Activated naive CD4-positive, alpha-beta T cell treated with anti-CD3 and anti-CD28 coated beads, Interleukin-2, amount 50 U/mL, for 16 hours (primary cell): ENCODE measurements around the gene COL8A1.

Experiments
- DNase-seq: peaks from one replicate; pipeline ENCODE4 v3.0.0-alpha.2; 2020

COL8A1 gene

GRCh38 chr3:99678023-99678422 lies 39.6 kb downstream of the COL8A1 start:
- DNase-seq = no peak

GRCh38 chr3:99678896-99679295 lies 40.5 kb downstream of the COL8A1 start:
- no peak for DNase-seq

GRCh38 chr3:99681512-99681911 lies 43.1 kb downstream of the COL8A1 start:
- no peak for DNase-seq

GRCh38 chr3:99681976-99682375 lies 43.6 kb downstream of the COL8A1 start:
- no peak for DNase-seq

- DNase-seq = no peak
Measured at GRCh38 chr3:99683465-99683864, 45.1 kb downstream of the COL8A1 start.

- no peak for DNase-seq
Measured at GRCh38 chr3:99683876-99684275, 45.5 kb downstream of the COL8A1 start.

- no peak for DNase-seq
Measured at GRCh38 chr3:99684644-99685043, 46.2 kb downstream of the COL8A1 start.

GRCh38 chr3:99686469-99686868 lies 48.1 kb downstream of the COL8A1 start:
- DNase-seq = no peak

- peak; percentile 19 for DNase-seq
Measured at GRCh38 chr3:99686955-99687612, 48.7 kb downstream of the COL8A1 start.

- no peak for DNase-seq
Measured at GRCh38 chr3:99690761-99691369, 52.5 kb downstream of the COL8A1 start.

- no peak for DNase-seq
Measured at GRCh38 chr3:99693636-99694035, 55.2 kb downstream of the COL8A1 start.

- DNase-seq = no peak
Measured at GRCh38 chr3:99696497-99696896, 58.1 kb downstream of the COL8A1 start.

- DNase-seq = no peak
Measured at GRCh38 chr3:99697250-99697649, 58.9 kb downstream of the COL8A1 start.

GRCh38 chr3:99698932-99699331 lies 60.5 kb downstream of the COL8A1 start:
- no peak for DNase-seq

GRCh38 chr3:99699841-99700240 lies 61.4 kb downstream of the COL8A1 start:
- DNase-seq = no peak

GRCh38 chr3:99700631-99701268 lies 62.4 kb downstream of the COL8A1 start:
- no peak for DNase-seq

GRCh38 chr3:99702953-99703943 lies 64.9 kb downstream of the COL8A1 start:
- no peak for DNase-seq

GRCh38 chr3:99704417-99704816 lies 66.0 kb downstream of the COL8A1 start:
- DNase-seq = no peak

GRCh38 chr3:99706410-99706809 lies 68.0 kb downstream of the COL8A1 start:
- no peak for DNase-seq

- DNase-seq = no peak
Measured at GRCh38 chr3:99708207-99708745, 69.9 kb downstream of the COL8A1 start.

- no peak for DNase-seq
Measured at GRCh38 chr3:99709686-99710085, 71.3 kb downstream of the COL8A1 start.

- no peak for DNase-seq
Measured at GRCh38 chr3:99710094-99710493, 71.7 kb downstream of the COL8A1 start.

GRCh38 chr3:99711351-99711750 lies 73.0 kb downstream of the COL8A1 start:
- no peak for DNase-seq
